Measurements from ENCODE around the gene LCA5.
A peak's percentile ranks its signal among the peaks of the same experiment; 100 is the strongest.
"Not testable (repeated sequence)": the region's sequence is repeated elsewhere in the genome, so short reads cannot be mapped to it uniquely, and the experiment has no call there.

LCA5 gene

GRCh38 chr6:79536954-79537747, at the start of gene LCA5:
TSS of gene LCA5 (minus strand) at chr6:79537430. CDS start at chr6:79518894, 18,536 bp downstream.
- no peaks in the 10 kb centered on the region for H3K36me3 ChIP-seq (ENCODE audit: control insufficient read depth, insufficient read depth, low read length)
- H3K4me1 ChIP-seq (ENCODE audit: control insufficient read depth, insufficient read depth, low read length): peaks cover 6% of the 10 kb centered on the region
- H3K27me3 ChIP-seq (ENCODE audit: control insufficient read depth, insufficient read depth, low read length): no peaks in the 10 kb centered on the region
- H3K4me3 ChIP-seq (ENCODE audit: low read depth, low read length): peak within 1 kb of the TSS; percentile 90
- H3K9me3 ChIP-seq (ENCODE audit: control insufficient read depth, insufficient read depth, low read length): no peaks in the 10 kb centered on the region
- peak within 1 kb of the TSS; percentile 55 for H3K9ac ChIP-seq (ENCODE audit: low read depth, low read length)

- Histone ChIP-seq H3K27me3 (ENCODE audit: control insufficient read depth, insufficient read depth, low read length) (no peaks in the 10 kb centered on the region), H3K4me3 (ENCODE audit: low read depth, low read length) (no peak overlapping the region), H3K4me1 (ENCODE audit: control insufficient read depth, insufficient read depth, low read length) (no peaks in the 10 kb centered on the region), H3K9me3 (ENCODE audit: control insufficient read depth, insufficient read depth, low read length) (no peaks in the 10 kb centered on the region), H3K36me3 (ENCODE audit: control insufficient read depth, insufficient read depth, low read length) (no peaks in the 10 kb centered on the region), H3K9ac (ENCODE audit: low read depth, low read length) (no peak overlapping the region)
Observed at GRCh38 chr6:79586548-79586947, 49.3 kb upstream of the LCA5 start.

DNA sequence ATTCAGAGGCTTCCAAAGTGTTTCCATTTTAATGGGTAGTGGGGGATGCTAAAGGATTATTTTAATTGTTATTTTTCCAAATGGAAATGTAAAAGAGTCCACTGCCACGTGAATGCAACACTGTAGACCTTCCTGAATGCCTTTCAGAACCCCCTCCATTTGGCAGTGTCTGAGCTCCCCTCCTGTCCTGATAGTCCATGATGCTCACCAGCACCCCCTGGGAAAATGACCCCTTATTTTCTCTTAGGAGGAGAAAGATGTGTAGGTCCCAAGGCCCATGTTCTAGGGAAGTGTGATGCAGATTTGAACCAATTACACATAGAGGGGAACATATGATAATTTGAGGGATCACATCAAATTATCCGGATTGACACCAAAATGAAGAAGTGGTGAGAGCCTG, 47.1 kb upstream of the LCA5 start:
- Histone ChIP-seq H3K9ac (ENCODE audit: low read depth, low read length) (no peak overlapping the region), H3K27me3 (ENCODE audit: control insufficient read depth, insufficient read depth, low read length) (no peaks in the 10 kb centered on the region), H3K9me3 (ENCODE audit: control insufficient read depth, insufficient read depth, low read length) (no peaks in the 10 kb centered on the region), H3K36me3 (ENCODE audit: control insufficient read depth, insufficient read depth, low read length) (no peaks in the 10 kb centered on the region), H3K4me3 (ENCODE audit: low read depth, low read length) (no peak overlapping the region), H3K4me1 (ENCODE audit: control insufficient read depth, insufficient read depth, low read length) (no peaks in the 10 kb centered on the region)

GRCh38 chr6:79577926-79578325, 40.7 kb upstream of the LCA5 start:
- H3K9ac ChIP-seq (ENCODE audit: low read depth, low read length); H3K27me3 ChIP-seq (ENCODE audit: control insufficient read depth, insufficient read depth, low read length); H3K4me3 ChIP-seq (ENCODE audit: low read depth, low read length); H3K9me3 ChIP-seq (ENCODE audit: control insufficient read depth, insufficient read depth, low read length); H3K36me3 ChIP-seq (ENCODE audit: control insufficient read depth, insufficient read depth, low read length): not testable (repeated sequence)
- H3K4me1 ChIP-seq (ENCODE audit: control insufficient read depth, insufficient read depth, low read length): peaks cover 10% of the 10 kb centered on the region

DNA sequence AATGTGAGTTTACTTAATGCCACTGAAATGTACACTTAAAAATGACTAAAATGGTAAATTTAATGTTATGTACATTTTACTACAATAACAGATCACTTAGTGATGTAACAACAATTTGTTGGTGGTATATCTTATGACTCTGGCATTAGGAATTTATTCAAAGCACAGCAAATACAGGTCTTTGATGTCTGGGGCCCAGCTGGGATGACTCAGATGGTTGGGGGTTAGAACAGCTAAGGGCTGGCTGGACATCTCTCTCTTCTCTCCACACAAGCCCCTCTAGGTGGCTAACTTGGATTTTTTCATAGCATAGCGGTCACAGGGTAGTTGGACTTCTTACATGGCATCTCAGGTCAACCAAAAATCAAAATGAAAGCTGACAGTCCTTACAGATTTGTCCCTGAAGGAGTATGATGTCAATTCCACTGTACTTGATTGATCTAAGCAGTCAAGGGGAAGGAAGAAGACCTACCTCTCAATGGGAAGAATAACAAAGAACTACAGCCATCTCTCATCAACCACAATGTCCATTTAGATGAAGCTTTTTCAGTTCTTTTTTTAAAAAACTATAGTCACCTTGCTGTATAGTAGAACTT, 37.5 kb upstream of the LCA5 start:
- Histone ChIP-seq H3K4me3 (ENCODE audit: low read depth, low read length) (no peak overlapping the region), H3K9ac (ENCODE audit: low read depth, low read length) (no peak overlapping the region), H3K36me3 (ENCODE audit: control insufficient read depth, insufficient read depth, low read length) (no peaks in the 10 kb centered on the region)

GRCh38 chr6:79574174-79574573, 36.9 kb upstream of the LCA5 start:
- no peaks in the 10 kb centered on the region for H3K27me3 ChIP-seq (ENCODE audit: control insufficient read depth, insufficient read depth, low read length)
- H3K36me3 ChIP-seq (ENCODE audit: control insufficient read depth, insufficient read depth, low read length): no peaks in the 10 kb centered on the region
- H3K9ac ChIP-seq (ENCODE audit: low read depth, low read length): no peak overlapping the region
- H3K4me1 ChIP-seq (ENCODE audit: control insufficient read depth, insufficient read depth, low read length): peaks cover 24% of the 10 kb centered on the region
- no peak overlapping the region for H3K4me3 ChIP-seq (ENCODE audit: low read depth, low read length)
- H3K9me3 ChIP-seq (ENCODE audit: control insufficient read depth, insufficient read depth, low read length): no peaks in the 10 kb centered on the region

More for the DNA sequence above, 37.5 kb upstream of the LCA5 start:
- peaks cover 19% of the 10 kb centered on the region for H3K4me1 ChIP-seq (ENCODE audit: control insufficient read depth, insufficient read depth, low read length)
- no peaks in the 10 kb centered on the region for H3K9me3 ChIP-seq (ENCODE audit: control insufficient read depth, insufficient read depth, low read length)
- no peaks in the 10 kb centered on the region for H3K27me3 ChIP-seq (ENCODE audit: control insufficient read depth, insufficient read depth, low read length)

GRCh38 chr6:79571030-79571367, 33.8 kb upstream of the LCA5 start:
- H3K4me1 ChIP-seq (ENCODE audit: control insufficient read depth, insufficient read depth, low read length): peaks cover 27% of the 10 kb centered on the region

GRCh38 chr6:79570129-79571029, 33.1 kb upstream of the LCA5 start:
- no peak overlapping the region for H3K4me3 ChIP-seq (ENCODE audit: low read depth, low read length)
- no peak overlapping the region for H3K9ac ChIP-seq (ENCODE audit: low read depth, low read length)
- no peaks in the 10 kb centered on the region for H3K9me3 ChIP-seq (ENCODE audit: control insufficient read depth, insufficient read depth, low read length)
- H3K4me1 ChIP-seq (ENCODE audit: control insufficient read depth, insufficient read depth, low read length): peaks cover 27% of the 10 kb centered on the region
- no peaks in the 10 kb centered on the region for H3K27me3 ChIP-seq (ENCODE audit: control insufficient read depth, insufficient read depth, low read length)
- H3K36me3 ChIP-seq (ENCODE audit: control insufficient read depth, insufficient read depth, low read length): no peaks in the 10 kb centered on the region

More at GRCh38 chr6:79571030-79571367, 33.8 kb upstream of the LCA5 start:
- H3K4me3 ChIP-seq (ENCODE audit: low read depth, low read length): no peak overlapping the region
- no peak overlapping the region for H3K9ac ChIP-seq (ENCODE audit: low read depth, low read length)
- no peaks in the 10 kb centered on the region for H3K36me3 ChIP-seq (ENCODE audit: control insufficient read depth, insufficient read depth, low read length)
- H3K9me3 ChIP-seq (ENCODE audit: control insufficient read depth, insufficient read depth, low read length): no peaks in the 10 kb centered on the region
- H3K27me3 ChIP-seq (ENCODE audit: control insufficient read depth, insufficient read depth, low read length): no peaks in the 10 kb centered on the region

DNA sequence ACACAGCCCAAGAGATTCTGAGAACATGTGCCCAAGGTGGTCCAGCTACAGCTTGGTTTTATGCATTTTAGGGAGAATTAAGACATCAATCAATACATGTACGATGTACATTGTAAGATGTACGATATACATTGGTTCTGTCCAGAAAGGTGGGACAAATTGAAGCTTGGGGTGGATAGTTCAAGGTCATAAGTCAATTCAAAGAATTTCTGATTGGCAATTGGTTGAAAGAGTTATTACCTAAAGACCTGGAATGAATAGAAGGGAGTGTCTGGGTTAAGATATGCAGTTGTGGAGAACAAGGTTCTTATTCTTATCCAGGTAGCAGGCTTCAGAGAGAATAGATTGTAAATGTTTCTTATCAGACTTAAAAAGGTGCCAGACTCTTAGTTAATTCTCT, 31.8 kb upstream of the LCA5 start:
- H3K9ac ChIP-seq (ENCODE audit: low read depth, low read length): no peak overlapping the region
- no peak overlapping the region for H3K4me3 ChIP-seq (ENCODE audit: low read depth, low read length)
- no peaks in the 10 kb centered on the region for H3K36me3 ChIP-seq (ENCODE audit: control insufficient read depth, insufficient read depth, low read length)
- peaks cover 21% of the 10 kb centered on the region for H3K4me1 ChIP-seq (ENCODE audit: control insufficient read depth, insufficient read depth, low read length)
- no peaks in the 10 kb centered on the region for H3K9me3 ChIP-seq (ENCODE audit: control insufficient read depth, insufficient read depth, low read length)
- no peaks in the 10 kb centered on the region for H3K27me3 ChIP-seq (ENCODE audit: control insufficient read depth, insufficient read depth, low read length)

GRCh38 chr6:79564636-79565035, 27.4 kb upstream of the LCA5 start:
- Histone ChIP-seq H3K27me3 (ENCODE audit: control insufficient read depth, insufficient read depth, low read length) (no peaks in the 10 kb centered on the region), H3K4me3 (ENCODE audit: low read depth, low read length) (no peak overlapping the region), H3K36me3 (ENCODE audit: control insufficient read depth, insufficient read depth, low read length) (no peaks in the 10 kb centered on the region), H3K9ac (ENCODE audit: low read depth, low read length) (no peak overlapping the region), H3K4me1 (ENCODE audit: control insufficient read depth, insufficient read depth, low read length) (peaks cover 7% of the 10 kb centered on the region), H3K9me3 (ENCODE audit: control insufficient read depth, insufficient read depth, low read length) (no peaks in the 10 kb centered on the region)

DNA sequence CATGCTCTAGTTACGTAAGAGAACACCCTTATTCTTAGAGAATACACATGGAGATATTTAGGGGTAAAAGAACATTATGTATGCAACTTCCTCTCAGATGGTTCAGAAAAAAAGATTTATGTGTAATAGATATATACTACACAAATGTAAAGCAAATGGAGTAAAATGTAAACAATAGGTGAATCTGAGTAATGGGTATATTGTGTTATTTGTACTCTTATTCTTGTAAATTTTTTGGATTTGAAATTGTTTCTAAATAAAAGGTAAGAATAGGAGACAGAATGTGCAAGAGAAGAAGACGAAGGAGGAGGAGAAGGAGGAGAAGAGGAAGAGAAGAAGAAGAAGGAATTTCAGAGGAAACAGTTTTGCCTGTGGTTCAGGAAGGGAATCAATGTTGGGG, 22.5 kb upstream of the LCA5 start:
- Histone ChIP-seq H3K9ac (ENCODE audit: low read depth, low read length) (no peak overlapping the region), H3K4me3 (ENCODE audit: low read depth, low read length) (no peak overlapping the region), H3K9me3 (ENCODE audit: control insufficient read depth, insufficient read depth, low read length) (no peaks in the 10 kb centered on the region), H3K4me1 (ENCODE audit: control insufficient read depth, insufficient read depth, low read length) (no peaks in the 10 kb centered on the region), H3K36me3 (ENCODE audit: control insufficient read depth, insufficient read depth, low read length) (no peaks in the 10 kb centered on the region), H3K27me3 (ENCODE audit: control insufficient read depth, insufficient read depth, low read length) (no peaks in the 10 kb centered on the region)

All from iPS-15b (cell line).